HEK293T (cell line): ENCODE data around the gene SLC25A14.

ENCODE experiments used
- BHLHE40 ChIP-seq: fragments of 450-650 bp; IDR thresholded peaks from 2 replicates; pipeline ENCODE4 v1.6.1; 2016; ENCODE audit warnings: mild to moderate bottlenecking, moderate library complexity, borderline replicate concordance
- CTBP1 ChIP-seq: fragments of 450-650 bp; IDR thresholded peaks from 2 replicates; pipeline ENCODE4 v1.6.1; 2016; ENCODE audit warnings: borderline replicate concordance
- FOXA1 ChIP-seq: fragments of 450-650 bp; IDR thresholded peaks from 2 replicates; pipeline ENCODE4 v1.6.1; 2016; ENCODE audit warnings: mild to moderate bottlenecking
- HDGF ChIP-seq: fragments of 450-650 bp; IDR thresholded peaks from 2 replicates; pipeline ENCODE4 v1.6.1; 2017; ENCODE audit warnings: antibody characterized with exemption, borderline replicate concordance

DNA sequence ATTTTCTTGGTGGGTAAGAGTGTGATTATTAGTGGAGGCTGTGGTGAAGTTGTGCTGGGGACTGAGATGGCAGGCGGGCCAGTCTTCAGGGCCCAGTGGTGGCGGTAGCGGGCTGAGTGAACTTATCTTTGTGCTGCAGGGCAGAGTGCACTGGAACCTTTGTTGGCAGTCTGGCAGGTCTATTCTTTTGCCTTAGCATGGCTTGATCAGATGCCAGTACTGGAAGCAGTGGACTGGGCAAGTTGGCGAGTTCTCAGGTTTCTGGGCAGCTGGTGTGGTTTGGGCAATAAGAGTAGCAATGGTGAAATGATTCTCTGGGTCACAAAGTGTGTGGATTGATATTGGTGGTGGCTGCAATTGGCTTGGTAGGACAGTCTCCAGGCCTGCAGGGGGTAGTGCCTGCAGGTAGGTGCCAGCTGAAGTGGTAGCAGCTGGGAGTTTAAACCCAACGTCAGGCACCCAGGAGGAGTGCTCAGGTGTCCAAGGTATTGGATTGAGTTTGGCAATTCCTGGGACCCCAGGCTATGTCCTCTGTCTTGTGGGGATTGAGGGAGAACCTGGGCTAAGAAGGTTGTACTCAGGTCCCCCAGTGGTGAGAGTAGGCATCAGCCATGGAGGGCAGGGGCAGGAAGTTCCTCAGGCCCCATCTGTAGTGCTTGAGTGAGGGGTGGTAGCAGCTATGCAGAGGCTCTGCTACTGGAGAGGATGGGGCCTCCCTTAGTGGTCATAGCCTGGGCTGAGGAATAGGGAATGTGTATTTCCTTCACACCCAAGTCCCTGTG lies 34.9 kb upstream of the SLC25A14 start:
- TF ChIP-seq FOXA1 = no peak
- TF ChIP-seq CTBP1 = no peak
- no peak for TF ChIP-seq BHLHE40
- TF ChIP-seq HDGF = no peak
